Stimulated activated CD8-positive, alpha-beta memory T cell treated with anti-CD3 and anti-CD28 coated beads, Interleukin-15, amount 100 ng/mL, for 1 hour (primary cell): ENCODE measurements around the gene RPL18A.

Source experiments
- DNase-seq: peaks from one replicate; pipeline ENCODE4 v3.0.0-alpha.2; 2020; ENCODE audit warnings: low read depth

Gene RPL18A

DNA sequence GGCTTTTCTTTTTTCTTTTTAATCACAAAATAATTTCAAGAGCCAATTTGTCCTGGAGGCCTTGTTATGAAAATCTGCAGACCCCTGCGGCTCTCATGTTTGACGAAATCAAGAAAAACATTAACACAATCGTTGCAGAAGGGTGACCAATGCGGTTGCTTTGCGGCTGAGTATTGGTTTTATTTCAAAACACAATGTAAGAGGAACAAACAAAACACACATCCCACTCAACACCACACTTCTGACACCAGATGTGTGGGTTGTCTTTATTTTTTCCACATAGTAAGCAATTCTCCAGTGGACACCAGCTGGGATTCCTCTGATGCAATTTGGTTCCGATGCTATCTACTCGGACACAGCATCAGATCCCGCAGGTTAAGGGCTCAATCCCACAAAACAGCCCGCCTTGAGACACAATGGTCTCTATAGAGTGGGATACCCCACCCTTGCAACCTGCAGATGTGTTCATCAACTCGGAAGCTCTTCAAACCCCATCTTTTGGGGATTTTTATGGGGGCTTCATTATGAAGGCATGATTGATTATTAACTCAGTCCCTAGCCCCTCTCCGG, 51.2 kb downstream of the RPL18A start:
- DNase-seq = no peak
